Measurements from ENCODE around the gene AANAT. TPM values are rescaled to one million over a fixed set of nuclear protein-coding genes. Genes with fewer than 3 reads are reported as not detected.

The AANAT gene
- total and polyA plus RNA-seq, 11 donors = 0.19 TPM; not detected in 10

DNA sequence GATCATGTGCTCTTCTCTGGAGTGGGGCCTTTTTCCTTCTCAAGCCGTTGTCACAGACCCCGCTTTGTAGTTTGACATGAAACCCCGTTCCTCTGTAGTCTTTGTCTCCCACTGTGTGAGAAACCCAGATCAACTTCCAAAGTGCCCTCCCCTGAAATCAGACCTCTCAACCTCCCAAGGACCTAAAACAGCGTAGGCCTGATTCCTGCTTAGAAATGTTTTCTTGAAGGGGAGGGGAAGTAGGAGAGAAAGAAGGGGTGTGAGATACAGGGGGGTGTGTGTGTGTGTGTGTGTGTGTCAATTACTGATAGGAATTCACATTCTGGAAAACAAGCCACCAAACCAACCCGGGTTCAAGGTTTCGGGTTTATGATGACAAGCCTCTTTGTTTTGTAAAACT, 15.9 kb upstream of the AANAT start:
- H3K9me3 ChIP-seq = no peaks in the 10 kb centered on the region
- no peaks in the 10 kb centered on the region for H3K36me3 ChIP-seq
- no peaks in the 10 kb centered on the region for H3K27me3 ChIP-seq
- TF ChIP-seq, protein P1, sequence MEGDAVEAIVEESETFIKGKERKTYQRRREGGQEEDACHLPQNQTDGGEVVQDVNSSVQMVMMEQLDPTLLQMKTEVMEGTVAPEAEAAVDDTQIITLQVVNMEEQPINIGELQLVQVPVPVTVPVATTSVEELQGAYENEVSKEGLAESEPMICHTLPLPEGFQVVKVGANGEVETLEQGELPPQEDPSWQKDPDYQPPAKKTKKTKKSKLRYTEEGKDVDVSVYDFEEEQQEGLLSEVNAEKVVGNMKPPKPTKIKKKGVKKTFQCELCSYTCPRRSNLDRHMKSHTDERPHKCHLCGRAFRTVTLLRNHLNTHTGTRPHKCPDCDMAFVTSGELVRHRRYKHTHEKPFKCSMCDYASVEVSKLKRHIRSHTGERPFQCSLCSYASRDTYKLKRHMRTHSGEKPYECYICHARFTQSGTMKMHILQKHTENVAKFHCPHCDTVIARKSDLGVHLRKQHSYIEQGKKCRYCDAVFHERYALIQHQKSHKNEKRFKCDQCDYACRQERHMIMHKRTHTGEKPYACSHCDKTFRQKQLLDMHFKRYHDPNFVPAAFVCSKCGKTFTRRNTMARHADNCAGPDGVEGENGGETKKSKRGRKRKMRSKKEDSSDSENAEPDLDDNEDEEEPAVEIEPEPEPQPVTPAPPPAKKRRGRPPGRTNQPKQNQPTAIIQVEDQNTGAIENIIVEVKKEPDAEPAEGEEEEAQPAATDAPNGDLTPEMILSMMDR (IDR thresholded peaks at IDR 0.05) = no peak
- no peak for TF ChIP-seq POLR2A (IDR thresholded peaks at IDR 0.05)
- H3K4me1 ChIP-seq = peaks cover 9 to 49% (median 32%) of the 10 kb centered on the region in 12 donors
- H3K27ac ChIP-seq = peak overlapping the region in 5 of 12 donors; percentile 83 to 98 (median 90)
- WGBS, 4 donors = 45 to 53% (median 49%) methylated on average over 6 of the region's 6 CpGs
- DNase-seq (no peak), ATAC-seq (no peak)
- peak overlapping the region in 10 of 12 donors; percentile 74 to 100 (median 90) for H3K4me3 ChIP-seq
- intact Hi-C loops (cut with DNase I) = loop anchor here in 1 of 10 donors (5.0 kb wide), 1 partner anchor 39 kb away; no protein-coding TSS in a partner anchor

GRCh38 chr17:76452127-76452659, 15.2 kb upstream of the AANAT start:
- ATAC-seq = peak in 3 of 4 donors; percentile 29 to 61 (median 42)
- 0 to 1% (median 1%) methylated on average over 12 to 29 of the region's 29 CpGs for WGBS, 4 donors
- Histone ChIP-seq H3K36me3 (no peaks in the 10 kb centered on the region), H3K9me3 (no peaks in the 10 kb centered on the region), H3K27ac (peak overlapping the region; percentile 74 to 98 (median 88)), H3K4me3 (peak overlapping the region; percentile 74 to 100 (median 94)), H3K27me3 (no peaks in the 10 kb centered on the region), H3K4me1 (peaks cover 9 to 42% (median 28%) of the 10 kb centered on the region in 12 donors)
- intact Hi-C loops (cut with DNase I) = loop anchor here in 2 of 10 donors (2.0 to 5.0 kb wide), 2 partner anchors 40 to 43 kb away; no protein-coding TSS in a partner anchor
- TF ChIP-seq, protein P1 (IDR thresholded peaks at IDR 0.05) = no peak
- TF ChIP-seq POLR2A (IDR thresholded peaks at IDR 0.05) = no peak
- peak in 1 of 5 donors; percentile 53 for DNase-seq

DNA sequence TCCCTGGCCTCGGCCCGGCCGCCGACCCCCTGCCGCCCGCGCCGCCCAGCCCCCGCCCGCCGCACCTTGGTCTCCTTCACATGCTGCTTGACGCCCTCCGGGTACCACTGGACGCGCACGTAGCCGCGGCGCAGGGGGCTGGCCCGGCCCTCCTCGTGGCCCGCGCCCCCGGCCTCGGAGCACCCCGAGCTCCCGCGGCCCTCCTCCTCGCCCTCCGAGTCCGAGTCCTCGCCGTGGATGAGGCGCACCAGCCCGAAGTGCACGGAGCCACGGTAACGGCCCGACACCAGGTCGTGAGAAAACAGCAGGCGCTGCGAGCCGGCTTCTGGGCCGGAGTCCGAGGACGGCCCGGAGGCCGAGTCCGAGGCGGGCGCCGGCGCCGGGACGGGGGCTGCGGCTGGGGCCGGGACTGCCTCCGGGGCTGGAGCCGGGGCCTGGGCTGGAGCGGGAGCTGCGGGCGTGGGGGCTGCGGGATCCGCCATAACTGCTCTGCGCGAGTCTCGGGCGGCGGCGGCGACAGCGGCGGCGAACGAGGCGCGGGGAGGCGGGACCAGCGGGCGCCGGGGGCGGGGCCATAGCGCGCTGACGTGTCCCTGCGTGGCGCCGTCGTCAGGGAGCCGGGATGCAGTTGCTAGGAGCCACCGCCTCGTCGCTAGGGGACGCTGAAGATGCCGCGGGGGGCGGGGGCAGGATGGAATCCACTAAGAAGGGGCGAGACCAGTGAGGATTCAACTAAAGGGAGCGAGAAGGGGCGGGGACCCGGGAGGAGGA, 14.6 kb upstream of the AANAT start, which contains the start of gene UBE2O:
UBE2O (minus strand) TSS at position 493 of the 771 bp plus-strand sequence; CDS start at position 482, 11 bp downstream.
- H3K27ac ChIP-seq = peak within 1 kb of the TSS; percentile 74 to 98 (median 88)
- intact Hi-C loops (cut with DNase I) = loop anchor here in 2 of 10 donors (2.0 to 5.0 kb wide), 2 partner anchors 41 to 44 kb away; no protein-coding TSS in a partner anchor
- H3K4me1 ChIP-seq = peaks cover 6 to 37% (median 22%) of the 10 kb centered on the region in 12 donors
- ATAC-seq = peak; percentile 72 to 96 (median 94)
- H3K4me3 ChIP-seq = peak within 1 kb of the TSS; percentile 74 to 100 (median 94)
- H3K36me3 ChIP-seq = no peaks in the 10 kb centered on the region
- peak; percentile 88 to 95 (median 92) for DNase-seq
- WGBS, 4 donors = 0 to 1% (median 1%) methylated on average over 13 to 101 of the region's 101 CpGs
- no peaks in the 10 kb centered on the region for H3K27me3 ChIP-seq
- H3K9me3 ChIP-seq = no peaks in the 10 kb centered on the region
- TF ChIP-seq POLR2A (IDR thresholded peaks at IDR 0.05) = peak in 1 of 2 donors; percentile 90
- TF ChIP-seq, protein P1 (IDR thresholded peaks at IDR 0.05) = peak in 10 of 12 donors; percentile 21 to 66 (median 42)

GRCh38 chr17:76453431-76453743, 14.0 kb upstream of the AANAT start:
- Histone ChIP-seq H3K27ac (peak overlapping the region in 2 of 12 donors; percentile 88 to 98), H3K36me3 (no peaks in the 10 kb centered on the region), H3K9me3 (no peaks in the 10 kb centered on the region), H3K27me3 (no peaks in the 10 kb centered on the region), H3K4me3 (peak overlapping the region in 5 of 12 donors; percentile 74 to 100 (median 97)), H3K4me1 (peaks cover 4 to 33% (median 16%) of the 10 kb centered on the region in 12 donors)
- intact Hi-C loops (cut with DNase I) = loop anchor here in 2 of 10 donors (2.0 to 5.0 kb wide), 2 partner anchors 41 to 45 kb away; no protein-coding TSS in a partner anchor
- WGBS, 4 donors = 28 to 32% (median 30%) methylated on average over 6 of the region's 6 CpGs
- DNase-seq = no peak
- TF ChIP-seq POLR2A (IDR thresholded peaks at IDR 0.05) = no peak
- TF ChIP-seq, protein P1 (IDR thresholded peaks at IDR 0.05) = no peak
- peak in 1 of 4 donors; percentile 8 for ATAC-seq
